GM18867 (cell line): ENCODE data around the gene INPP4A.
"Not testable (repeated sequence)": the region's sequence is repeated elsewhere in the genome, so short reads cannot be mapped to it uniquely, and the experiment has no call there.

ENCODE experiments used
- ATAC-seq: cut with Tn5 transposase; IDR thresholded peaks from one replicate; pipeline ENCODE4 v1.9.1; 2021; ENCODE audit warnings: mild to moderate bottlenecking, moderate library complexity; ENCODE audit not compliant: unreplicated experiment

Gene INPP4A

GRCh38 chr2:98435670-98436069 lies 9.0 kb upstream of the INPP4A start:
- ATAC-seq: not testable (repeated sequence)

GRCh38 chr2:98436734-98437133 lies 7.9 kb upstream of the INPP4A start:
- ATAC-seq: no peak

DNA sequence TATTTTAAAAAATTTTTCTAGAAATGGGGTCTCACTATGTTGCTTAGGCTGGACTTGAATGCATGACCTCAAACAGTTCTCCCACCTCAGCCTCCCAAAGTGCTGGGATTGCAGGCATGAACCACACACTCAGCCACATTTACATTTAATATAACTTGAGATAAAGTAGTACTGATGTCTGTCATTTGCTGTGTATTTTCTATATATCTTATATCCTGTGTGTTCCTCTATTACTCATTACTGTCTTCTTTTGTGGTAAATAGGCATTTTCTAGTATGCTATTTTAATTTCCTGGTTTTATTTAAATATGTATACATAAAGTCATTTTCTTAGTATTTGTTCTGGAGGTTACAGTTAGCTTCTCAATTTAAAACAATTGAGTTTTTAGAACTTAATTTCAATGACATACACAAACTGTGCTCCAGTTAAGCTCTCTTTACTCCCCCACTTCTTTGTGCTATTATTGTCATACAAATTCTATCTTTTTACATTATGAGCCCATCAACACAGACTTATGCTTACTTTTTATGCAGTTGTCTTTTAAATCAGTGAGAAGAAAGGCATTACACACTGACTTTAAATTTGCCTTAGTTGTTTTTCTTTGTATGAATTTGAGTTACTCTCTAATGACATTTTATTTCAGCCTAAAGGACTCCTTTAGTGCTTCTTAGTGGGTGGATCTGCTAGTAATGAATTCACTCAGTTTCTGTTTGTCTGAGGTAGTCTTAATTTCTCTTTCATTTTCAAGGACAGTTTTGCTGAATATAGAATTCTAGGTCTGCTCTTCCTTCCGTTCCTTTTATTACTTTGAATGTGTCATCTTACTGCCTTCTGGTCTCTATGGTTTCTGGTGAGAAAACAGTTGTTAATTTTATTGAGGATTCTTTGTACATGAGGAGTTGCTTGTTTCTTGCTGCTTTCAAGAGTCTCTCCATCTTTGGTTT lies 6.2 kb upstream of the INPP4A start:
- peak; percentile 95 for ATAC-seq

DNA sequence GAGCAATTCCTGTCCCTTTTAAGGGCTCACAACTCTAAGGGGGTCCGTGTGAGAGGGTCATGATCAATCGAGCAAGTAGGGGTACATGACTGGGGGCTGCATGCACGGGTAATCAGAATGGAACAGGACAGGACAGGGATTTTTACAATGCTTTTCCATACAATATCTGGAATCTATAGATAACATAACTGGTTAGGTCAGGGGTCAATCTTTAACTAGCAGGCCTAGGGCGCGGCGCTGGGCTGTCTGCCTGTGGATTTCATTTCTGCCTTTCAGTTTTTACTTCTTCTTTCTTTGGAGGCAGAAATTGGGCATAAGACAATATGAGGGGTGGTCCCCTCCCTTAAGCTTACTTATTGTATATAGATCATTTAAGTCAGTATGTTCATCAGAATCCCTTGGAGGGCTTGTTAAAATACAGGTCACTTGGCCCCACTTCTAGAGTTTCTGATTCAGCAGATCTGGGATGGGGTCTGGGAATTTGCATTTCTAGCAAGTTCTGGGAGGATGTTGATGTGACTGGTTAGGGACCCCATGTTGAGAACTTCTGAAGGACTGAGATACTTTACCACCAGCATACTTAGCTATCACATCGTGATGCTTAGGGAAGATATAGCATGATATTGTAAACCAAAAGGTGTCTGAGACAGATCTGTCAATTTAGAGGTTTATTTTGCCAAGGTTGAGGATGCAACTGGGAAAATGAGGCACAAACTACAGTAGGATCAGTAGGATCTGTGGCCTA lies 2.8 kb upstream of the INPP4A start:
- ATAC-seq: no peak

DNA sequence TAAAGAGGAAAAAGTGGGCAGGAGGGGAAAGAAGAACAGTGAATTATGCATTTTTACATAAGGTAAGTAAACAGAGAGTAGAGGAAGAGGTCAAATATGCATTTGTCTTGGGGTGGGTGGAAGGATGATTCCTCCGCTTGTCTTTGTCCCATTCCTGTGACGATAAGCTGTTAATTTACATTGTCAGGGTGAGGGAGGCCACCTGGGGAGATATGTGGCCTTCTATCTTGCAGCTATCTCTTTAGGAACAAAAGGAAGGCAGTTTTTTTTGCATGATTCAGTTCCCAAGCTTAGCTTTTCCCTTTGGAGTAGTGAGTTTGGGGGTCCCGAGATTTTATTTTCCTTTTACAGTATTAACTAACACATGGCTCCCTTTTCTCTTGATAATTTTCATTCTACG lies 2.2 kb upstream of the INPP4A start:
- no peak for ATAC-seq

GRCh38 chr2:98445177-98445682 lies 572 bp downstream of the INPP4A start:
- ATAC-seq: peak; percentile 43

- ATAC-seq: no peak
Measured at GRCh38 chr2:98445683-98446581, 1.3 kb downstream of the INPP4A start.

DNA sequence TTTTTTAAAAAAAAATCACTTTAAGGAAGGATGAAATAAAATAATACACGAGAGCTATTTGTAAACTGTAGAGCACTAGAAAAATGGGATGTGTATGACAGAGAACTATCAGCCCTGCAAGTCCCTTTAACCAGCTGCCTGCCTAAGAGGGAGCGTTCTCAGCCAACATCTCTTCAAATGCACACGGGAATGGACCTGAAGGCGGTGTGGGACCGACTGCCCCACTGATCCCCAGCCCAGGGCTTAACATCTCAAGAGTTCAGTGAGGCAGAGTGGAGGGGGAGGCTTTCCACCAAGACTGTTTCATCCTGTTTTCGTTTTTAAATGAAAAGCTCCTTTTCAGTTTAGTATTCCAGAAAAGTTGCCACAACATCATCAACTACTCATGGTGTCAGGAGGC lies 2.2 kb downstream of the INPP4A start:
- ATAC-seq: no peak

DNA sequence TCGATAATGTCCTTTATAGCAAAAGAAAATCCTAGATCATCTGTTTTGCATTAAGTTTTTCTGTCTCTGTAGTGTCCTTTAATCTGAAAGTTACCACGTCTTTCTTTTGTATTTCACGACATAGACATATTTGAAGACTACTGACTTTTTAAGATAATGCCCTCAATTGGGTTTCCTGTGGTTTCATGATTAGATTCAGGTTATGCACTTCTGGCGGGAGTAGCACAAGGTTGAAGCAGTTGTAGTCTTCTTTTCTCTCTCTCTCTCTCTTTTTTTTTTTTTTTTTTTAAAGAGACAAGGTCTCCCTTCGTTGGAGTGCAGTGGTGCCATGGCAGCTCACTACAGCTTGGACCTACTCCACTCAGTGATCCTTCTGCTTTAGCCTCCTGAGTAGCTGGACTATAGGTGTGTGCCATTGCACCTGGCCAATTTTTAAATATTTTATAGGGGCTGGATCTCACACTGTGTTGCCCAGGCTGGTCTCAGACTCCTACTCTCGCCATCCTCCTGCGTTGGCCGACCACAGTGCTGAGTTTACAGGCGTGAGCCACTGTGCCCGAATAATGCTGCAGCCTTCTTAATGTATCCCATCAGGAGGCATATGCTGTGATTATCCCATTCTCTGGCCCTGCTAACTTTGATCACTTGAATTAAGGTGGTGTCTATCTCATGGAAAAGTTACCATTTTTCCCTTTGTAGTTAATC lies 3.9 kb downstream of the INPP4A start:
- no peak for ATAC-seq

- ATAC-seq: no peak
Measured at GRCh38 chr2:98452396-98453027, 7.9 kb downstream of the INPP4A start.

DNA sequence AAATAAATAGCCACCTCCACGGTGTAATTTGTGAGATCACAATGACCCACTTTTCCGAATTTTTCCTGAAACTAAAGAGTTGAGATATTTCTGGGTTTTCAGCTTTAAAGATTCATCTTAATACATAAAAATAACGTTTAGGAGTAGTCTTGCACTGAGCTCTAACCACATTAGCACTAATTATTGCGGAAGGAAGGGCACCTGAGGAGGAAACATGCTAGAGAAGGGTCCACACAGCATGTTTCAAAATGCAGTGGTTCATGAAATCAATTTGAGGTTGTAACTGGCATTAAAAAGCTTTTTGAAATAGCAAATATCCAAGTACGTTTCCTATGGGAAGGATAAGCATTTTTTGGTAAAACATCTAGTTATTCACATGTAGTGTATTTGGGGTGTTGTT lies 8.4 kb downstream of the INPP4A start:
- no peak for ATAC-seq

- ATAC-seq: no peak
Measured at GRCh38 chr2:98453531-98453930, 8.9 kb downstream of the INPP4A start.

- no peak for ATAC-seq
Measured at GRCh38 chr2:98454073-98454472, 9.4 kb downstream of the INPP4A start.

- ATAC-seq: peak; percentile 35
Measured at GRCh38 chr2:98454500-98455235, 10.0 kb downstream of the INPP4A start.

DNA sequence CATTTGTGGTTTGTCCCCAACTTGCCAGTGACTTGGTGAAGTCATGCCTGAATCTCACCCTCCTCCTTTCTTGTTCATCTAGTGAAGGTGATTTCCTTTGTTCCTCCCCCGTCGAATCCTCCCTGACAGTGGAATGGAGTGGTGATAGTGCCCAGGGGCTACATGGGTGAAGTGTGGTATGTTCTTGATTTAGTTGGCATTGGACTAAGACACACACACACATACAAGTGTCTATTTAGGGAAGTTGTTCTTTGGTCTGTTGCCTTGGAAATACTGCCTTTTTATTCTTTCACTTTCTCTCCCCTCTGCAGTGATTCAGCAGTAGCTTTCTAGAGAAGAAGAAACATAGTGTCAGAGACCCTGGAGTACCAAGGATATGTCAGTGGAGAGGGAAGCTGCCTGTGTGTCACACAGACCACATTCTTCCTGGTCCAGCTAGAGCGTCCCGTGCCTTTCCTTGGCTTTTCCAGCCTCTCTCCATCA lies 10.9 kb downstream of the INPP4A start:
- peak; percentile 58 for ATAC-seq

GRCh38 chr2:98457045-98457696 lies 12.5 kb downstream of the INPP4A start:
- ATAC-seq: no peak

- ATAC-seq: no peak
Measured at GRCh38 chr2:98458207-98458606, 13.5 kb downstream of the INPP4A start.

DNA sequence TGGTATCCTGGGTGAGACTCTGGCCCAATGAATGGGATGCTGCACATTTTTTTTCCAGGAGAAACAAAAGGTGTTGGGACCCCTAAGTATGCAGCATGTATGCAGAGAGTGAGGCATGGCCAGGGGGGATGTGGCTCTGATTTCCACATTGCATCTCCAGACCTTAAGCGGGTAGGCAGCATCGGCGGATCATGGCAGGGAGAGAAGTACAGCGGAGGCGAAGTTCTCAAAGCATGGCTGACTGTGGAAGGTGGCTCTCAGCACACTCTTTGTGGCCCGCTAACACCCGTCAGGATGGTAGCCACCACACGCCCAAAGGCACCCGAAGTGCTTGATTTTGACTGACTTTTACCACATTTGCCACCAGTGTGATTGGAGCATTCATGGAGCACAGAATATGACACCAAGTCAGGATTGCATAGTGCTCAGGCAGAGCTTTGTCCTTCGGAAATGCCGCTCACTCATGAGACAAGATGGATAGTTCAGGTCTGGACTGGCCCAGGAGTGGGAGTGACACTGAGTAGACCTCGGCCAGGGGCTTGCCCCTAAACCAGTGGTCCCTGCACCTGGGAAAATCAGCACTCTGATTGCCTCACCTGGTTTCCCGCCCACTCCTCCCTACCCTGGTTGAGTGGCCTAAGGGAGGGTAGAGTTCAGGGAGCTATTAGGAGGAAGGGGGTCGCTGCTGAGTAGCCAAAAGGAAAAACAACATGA lies 14.2 kb downstream of the INPP4A start:
- ATAC-seq: no peak
